NCI-H526 (cell line): ENCODE measurements around the gene KHDC1.
"Not testable (repeated sequence)": the region's sequence is repeated elsewhere in the genome, so short reads cannot be mapped to it uniquely, and the experiment has no call there.

ENCODE experiments used
- DNase-seq, 2 experiments: peaks; one replicate each; lab custom pipeline; 2025; lab: John Stamatoyannopoulos, UW

KHDC1 gene

GRCh38 chr6:73250016-73250415 lies 13.0 kb downstream of the KHDC1 start:
- no peak for DNase-seq

- DNase-seq = peak in 1 of 2 experiments; percentile 4
Measured at GRCh38 chr6:73248192-73248903, 14.6 kb downstream of the KHDC1 start.

GRCh38 chr6:73242001-73242400 lies 21.0 kb downstream of the KHDC1 start:
- no peak for DNase-seq

GRCh38 chr6:73240730-73241129 lies 22.3 kb downstream of the KHDC1 start:
- no peak for DNase-seq

GRCh38 chr6:73236144-73236750 lies 26.7 kb downstream of the KHDC1 start:
- DNase-seq = no peak

- DNase-seq = no peak
Measured at GRCh38 chr6:73234733-73235132, 28.3 kb downstream of the KHDC1 start.

GRCh38 chr6:73233971-73234370 lies 29.0 kb downstream of the KHDC1 start:
- not testable (repeated sequence) for DNase-seq

- no peak for DNase-seq
Measured at GRCh38 chr6:73233048-73233447, 29.9 kb downstream of the KHDC1 start.

- DNase-seq = peak; percentile 41 to 49
Measured at GRCh38 chr6:73231986-73232391, 31.0 kb downstream of the KHDC1 start.

- no peak for DNase-seq
Measured at GRCh38 chr6:73227606-73228255, 35.3 kb downstream of the KHDC1 start.

- DNase-seq = no peak
Measured at GRCh38 chr6:73225396-73225795, 37.6 kb downstream of the KHDC1 start, which contains the start of gene KHDC1L. Gene KHDC1L, minus strand, starts transcription at chr6:73225496. Its CDS starts 88 bp downstream, at chr6:73225408.

- DNase-seq = no peak
Measured at GRCh38 chr6:73216859-73217258, 46.1 kb downstream of the KHDC1 start.

- no peak for DNase-seq
Measured at GRCh38 chr6:73209117-73209516, 53.9 kb downstream of the KHDC1 start.

- DNase-seq = no peak
Measured at GRCh38 chr6:73207221-73207837, 55.7 kb downstream of the KHDC1 start.

GRCh38 chr6:73204252-73204651 lies 58.7 kb downstream of the KHDC1 start:
- no peak for DNase-seq

GRCh38 chr6:73203098-73203497 lies 59.9 kb downstream of the KHDC1 start:
- no peak for DNase-seq

- DNase-seq = no peak
Measured at GRCh38 chr6:73200735-73201134, 62.3 kb downstream of the KHDC1 start.

GRCh38 chr6:73200247-73200646 lies 62.7 kb downstream of the KHDC1 start:
- DNase-seq = no peak

- no peak for DNase-seq
Measured at GRCh38 chr6:73194744-73195143, 68.3 kb downstream of the KHDC1 start.

- DNase-seq = not testable (repeated sequence)
Measured at GRCh38 chr6:73193302-73193701, 69.7 kb downstream of the KHDC1 start.
